CD4-positive, alpha-beta T cell treated with Interleukin-12 subunit alpha and Interleukin-12 subunit beta, for 1 hour (primary cell): ENCODE results near the gene PAGE2.
"Not testable (repeated sequence)": the region's sequence is repeated elsewhere in the genome, so short reads cannot be mapped to it uniquely, and the experiment has no call there.

Experiments
- DNase-seq: peaks from one replicate; pipeline ENCODE4 v3.0.0-alpha.2; 2020

PAGE2 gene

GRCh38 chrX:55127692-55128091 lies 38.9 kb downstream of the PAGE2 start:
- no peak for DNase-seq

GRCh38 chrX:55129361-55129760 lies 40.5 kb downstream of the PAGE2 start:
- DNase-seq = no peak

GRCh38 chrX:55130481-55130880 lies 41.7 kb downstream of the PAGE2 start:
- no peak for DNase-seq

GRCh38 chrX:55132416-55132815 lies 43.6 kb downstream of the PAGE2 start:
- no peak for DNase-seq

GRCh38 chrX:55135171-55135570 lies 46.4 kb downstream of the PAGE2 start:
- DNase-seq = peak; percentile 34

GRCh38 chrX:55140800-55141199 lies 52.0 kb downstream of the PAGE2 start:
- DNase-seq = not testable (repeated sequence)
